Measurements from ENCODE around the gene TMEM272.

DNA sequence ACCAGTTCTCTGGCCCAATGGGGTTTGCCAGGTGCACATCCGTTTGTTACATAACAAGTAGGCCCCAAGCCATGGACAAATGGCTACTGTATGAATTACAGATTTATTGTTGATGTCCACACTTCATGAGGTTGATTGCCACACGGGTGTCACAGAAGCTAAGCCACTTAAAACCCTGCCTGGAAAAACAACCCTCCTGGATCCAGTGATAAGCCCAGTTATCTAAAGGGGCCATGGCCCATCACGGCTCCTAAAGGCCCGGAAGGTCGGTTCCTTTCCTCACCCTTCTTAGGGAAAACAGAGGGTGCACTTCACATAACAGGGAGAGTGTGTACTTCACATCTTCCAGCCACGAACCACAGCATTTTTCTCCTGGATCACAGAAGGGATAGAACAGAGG, 4.1 kb downstream of the TMEM272 start:
- no peak for TF ChIP-seq CTCF (IDR thresholded peaks at IDR 0.05; ENCODE audit: insufficient read depth, low read length, poor library complexity, severe bottlenecking)
- no peak for TF ChIP-seq EZH2phosphoT487 (conservative IDR thresholded peaks at IDR 0.05; ENCODE audit: low read length)
